ENCODE data around the gene FTH1. TPM values are rescaled to one million over a fixed set of nuclear protein-coding genes. Genes with fewer than 3 reads are reported as not detected.

Gene FTH1
- total and polyA plus RNA-seq, 2 of the 8 experiments (the other 6 are each of a cell fraction or from before 2014, with no cell fraction given), result 1,153 to 1,461 TPM

DNA sequence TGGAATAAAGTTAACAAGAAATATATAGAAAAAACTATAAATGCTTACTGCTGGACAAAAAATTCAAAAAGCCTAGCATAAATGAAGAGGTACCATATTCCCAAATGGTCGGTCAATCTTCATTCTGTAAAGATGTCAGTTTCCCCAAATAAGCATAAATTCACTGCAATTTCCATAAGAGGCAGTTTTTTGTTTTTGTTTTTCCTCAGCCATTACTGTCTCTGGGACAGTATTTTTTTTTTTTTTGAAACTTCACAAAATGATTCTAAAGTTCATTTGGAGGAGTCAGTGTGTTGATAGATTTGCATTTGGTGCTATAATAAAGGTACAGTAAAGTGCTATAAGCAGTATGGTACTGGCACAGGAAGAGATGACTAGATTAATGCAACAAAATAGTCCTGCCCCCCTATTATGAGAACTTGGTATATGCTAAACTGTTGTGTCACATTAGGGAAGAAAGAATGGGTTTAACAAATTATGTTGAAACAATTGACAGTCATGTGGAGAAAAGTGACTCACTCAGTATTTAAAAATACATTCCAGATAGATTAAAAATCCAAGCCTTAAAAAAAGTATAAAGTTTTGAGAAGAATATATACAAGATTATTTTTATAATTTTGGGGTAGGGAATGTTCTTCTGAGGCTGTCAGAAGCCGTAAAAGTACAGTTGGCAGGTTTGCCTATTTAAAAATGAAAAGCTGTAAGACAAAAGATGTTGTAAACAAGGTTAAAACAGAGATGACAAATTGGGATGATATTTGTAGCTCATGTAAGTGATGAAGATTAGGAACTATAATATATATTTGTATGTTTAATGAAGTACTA is 2.6 kb upstream of the FTH1 start:
- FAIRE-seq (no peak), DNase-seq (ENCODE audit: low read depth in 1 of 2, low spot score in 2 of 2) (no peak)
- Histone ChIP-seq H4K5ac (ENCODE audit: insufficient read length, low read depth, low read length) (no peak overlapping the region), H2BK12ac (ENCODE audit: low read depth, low read length) (no peak overlapping the region), H3K23ac (ENCODE audit: insufficient read length) (no peak overlapping the region), H2BK15ac (ENCODE audit: low read length) (no peak overlapping the region), H3K23me2 (ENCODE audit: low read depth, low read length) (peaks cover 12% of the 10 kb centered on the region; the same call in 1 of the 2 replicates), H4K20me1 (replicated peaks in 1 of 2; ENCODE audit: control insufficient read depth in 1 of 2, insufficient read depth in 2 of 2, low read length in 2 of 2) (peaks cover 10 to 14% of the 10 kb centered on the region in 2 experiments), H3K4me3 (ENCODE audit: extremely low read depth in 1 of 4, insufficient read depth in 2 of 4, low read depth in 3 of 4, low read length in 4 of 4) (no peak overlapping the region), H3K27ac (ENCODE audit: low read depth, low read length) (no peak overlapping the region), H2BK20ac (ENCODE audit: low read length) (no peak overlapping the region), H3K79me2 (ENCODE audit: control insufficient read depth in 1 of 2, insufficient read depth in 2 of 2, low read length in 2 of 2) (peaks cover 14 to 33% of the 10 kb centered on the region in 2 experiments), H3K4ac (replicated peaks; ENCODE audit: insufficient read length, low read depth, low read length) (no peak overlapping the region), H2BK120ac (replicated peaks; ENCODE audit: low read depth, low read length) (no peak overlapping the region), H2AFZ (ENCODE audit: low read length) (no peak overlapping the region), H4K91ac (replicated peaks; ENCODE audit: insufficient read length, low read length) (no peak overlapping the region), H3K27me3 (replicated peaks in 1 of 4; ENCODE audit: control insufficient read depth in 3 of 4, extremely low read depth in 1 of 4, insufficient read depth in 3 of 4, low read length in 3 of 4) (no peaks in the 10 kb centered on the region; a peak in 3 of 7 replicates), H3K18ac (ENCODE audit: extremely low read depth, low read length) (no peak overlapping the region), H2BK5ac (ENCODE audit: low read depth, low read length) (no peak overlapping the region), H4K8ac (ENCODE audit: extremely low read depth, insufficient read depth, low read length) (no peak overlapping the region), H3K79me1 (ENCODE audit: low read depth, low read length) (no peaks in the 10 kb centered on the region), H2AK5ac (ENCODE audit: low read depth, low read length) (no peak overlapping the region), H3K36me3 (ENCODE audit: control insufficient read depth in 2 of 4, insufficient read depth in 4 of 4, low read length in 3 of 4) (peaks cover 1 to 7% (median 6%) of the 10 kb centered on the region in 4 experiments; a peak in 7 of 8 replicates), H3K4me1 (replicated peaks in 1 of 4; ENCODE audit: control insufficient read depth in 3 of 4, insufficient read depth in 4 of 4, low read length in 3 of 4) (peaks cover 9 to 30% (median 20%) of the 10 kb centered on the region in 4 experiments), H3K14ac (ENCODE audit: insufficient read length) (no peak overlapping the region), H3K56ac (replicated peaks; ENCODE audit: insufficient read length, low read depth, low read length) (no peak overlapping the region), H3K4me2 (ENCODE audit: insufficient read depth in 1 of 2, low read depth in 2 of 2, low read length in 2 of 2) (no peak overlapping the region), H3K9ac (replicated peaks in 1 of 4; ENCODE audit: extremely low read depth in 1 of 4, low read depth in 3 of 4, low read length in 3 of 4) (no peak overlapping the region), H3K9me3 (ENCODE audit: insufficient read depth in 2 of 2, low read depth in 1 of 2, low read length in 1 of 2) (no peaks in the 10 kb centered on the region)
- ChIA-PET CTCF (ENCODE audit: partially characterized antibody) (interaction anchor here (0.6 to 6.0 kb wide), 11 partner anchors 9 to 601 kb away, joined by 3 to 36 read pairs (median 5); no protein-coding TSS in a partner anchor), POLR2A (ENCODE audit: partially characterized antibody) (interaction anchor here (0.6 to 25.7 kb wide), 15 partner anchors 2 to 594 kb away, joined by 3 to 458 read pairs (median 5); partner anchors contain the start of genes BEST1 and FTH1)
- 90% methylated on average over 2 of the region's 2 CpGs; no CpG with 5 or more reads in 1 of the 2 experiments for WGBS, 2 experiments (ENCODE audit: extremely low coverage in 1 of 2, insufficient coverage in 1 of 2, insufficient read length in 1 of 2, insufficient replicate concordance in 2 of 2, low coverage in 1 of 2, low lambda C conversion rate in 2 of 2, missing lambda C conversion rate in 1 of 2)
- no peak for TF ChIP-seq CHD2 (IDR thresholded peaks at IDR 0.05; ENCODE audit: low read length)
- no peak for TF ChIP-seq RBBP5 (IDR thresholded peaks at IDR 0.05; ENCODE audit: borderline replicate concordance, low read depth, low read length)
- TF ChIP-seq TEAD4 (IDR thresholded peaks at IDR 0.05; ENCODE audit: low read depth, low read length), result no peak
- no peak for TF ChIP-seq BRCA1 (IDR thresholded peaks at IDR 0.05; ENCODE audit: low read depth, low read length)
- no peak for TF ChIP-seq ASH2L (IDR thresholded peaks at IDR 0.05; ENCODE audit: low read length)
- TF ChIP-seq EGR1 (IDR thresholded peaks at IDR 0.05; ENCODE audit: borderline replicate concordance, low read depth, low read length), result no peak
- no peak for TF ChIP-seq TCF12 (IDR thresholded peaks at IDR 0.05; ENCODE audit: low read depth, low read length)
- TF ChIP-seq GABPA (IDR thresholded peaks at IDR 0.05; ENCODE audit: borderline replicate concordance, insufficient read depth, low read length), result no peak
- TF ChIP-seq SP1 (IDR thresholded peaks at IDR 0.05; ENCODE audit: low read depth, low read length), result no peak
- TF ChIP-seq RXRA (IDR thresholded peaks at IDR 0.05; ENCODE audit: insufficient read depth, low read depth, low read length), result no peak
- TF ChIP-seq, protein P1, sequence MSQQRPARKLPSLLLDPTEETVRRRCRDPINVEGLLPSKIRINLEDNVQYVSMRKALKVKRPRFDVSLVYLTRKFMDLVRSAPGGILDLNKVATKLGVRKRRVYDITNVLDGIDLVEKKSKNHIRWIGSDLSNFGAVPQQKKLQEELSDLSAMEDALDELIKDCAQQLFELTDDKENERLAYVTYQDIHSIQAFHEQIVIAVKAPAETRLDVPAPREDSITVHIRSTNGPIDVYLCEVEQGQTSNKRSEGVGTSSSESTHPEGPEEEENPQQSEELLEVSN (IDR thresholded peaks at IDR 0.05), result no peak

All from H1 (cell line).